Testis (tissue), 3 donors: ENCODE data around the gene KCTD5. TPM values are rescaled to one million over a fixed set of nuclear protein-coding genes. Genes with fewer than 3 reads are reported as not detected.
"Not testable (repeated sequence)": the region's sequence is repeated elsewhere in the genome, so short reads cannot be mapped to it uniquely, and the experiment has no call there.

Experiments used
- DNase-seq: peaks from one replicate; pipeline ENCODE4 v3.0.0-alpha.2; 2019
- H3K27ac ChIP-seq, 2 donors: fragments of 200-600 bp; sonication (generic); one replicate each; pipeline ENCODE4 v1.5.1; 2019
- H3K27me3 ChIP-seq: fragments of 200-600 bp; sonication (generic); one replicate; pipeline ENCODE4 v1.5.1; 2019
- H3K36me3 ChIP-seq: fragments of 200-600 bp; sonication (generic); one replicate; pipeline ENCODE4 v1.5.1; 2017; ENCODE audit warnings: low read depth; ENCODE audit errors: missing control alignments
- H3K4me1 ChIP-seq: fragments of 200-600 bp; sonication (generic); one replicate; pipeline ENCODE4 v1.5.1; 2019
- H3K4me3 ChIP-seq, 2 donors: fragments of 200-600 bp; sonication (generic); one replicate each; pipeline ENCODE4 v1.5.1; 2017 to 2019
- H3K9me3 ChIP-seq: fragments of 200-600 bp; sonication (generic); one replicate; pipeline ENCODE4 v1.5.1; 2017
- CTCF ChIP-seq, 3 experiments: fragments of 450-650 bp in 2 of 3; fragments of 200-600 bp in 1 of 3; sonication (generic) in 1 of 3; IDR thresholded peaks; one replicate each; pipeline ENCODE4 v1.5.1; 2016 to 2019; ENCODE audit warnings: antibody characterized with exemption in 3 of 3, mild to moderate bottlenecking in 2 of 3, moderate library complexity in 1 of 3
- POLR2A ChIP-seq: fragments of 450-650 bp; IDR thresholded peaks from one replicate; pipeline ENCODE4 v1.6.1; 2017; ENCODE audit warnings: antibody characterized with exemption, mild to moderate bottlenecking, moderate library complexity
- WGBS, 2 donors: methylation state at CpG; one replicate each; pipeline ENCODE4 v1.1.5; 2018; 5-methylcytosine and 5-hydroxymethylcytosine counted together
- intact Hi-C: fragments of 100-400 bp; cut with DNase I; formaldehyde crosslinking; loops from one replicate; pipeline ENCODE4 v1.15.1; 2023; ENCODE audit warnings: low total_unique reads
- polyA plus RNA-seq: library from polyadenylated mRNA; stranded (reverse); fragments of 350-450 nt; fragmentation: Illumina TruSeq; extraction: RNeasy Lipid Tissue Mini Kit (QIAGEN cat#74804); gene quantifications from one replicate; pipeline ENCODE4 v1.2.3, GENCODE V29; 2014; ENCODE audit warnings: low read depth, low replicate concordance; ENCODE audit not compliant: insufficient read depth
- total RNA-seq, 2 donors: library from RNA; depleted of rRNA; stranded (reverse); fragments of >200 nt; gene quantifications; one replicate each; pipeline ENCODE4 v1.2.3, GENCODE V29; 2016

KCTD5 gene
- total and polyA plus RNA-seq, 3 donors from 2014 or later, result 33.3 to 72.2 (median 63.9) TPM

GRCh38 chr16:2686912-2687507, 4.7 kb downstream of the KCTD5 start:
- 81 to 83% methylated on average over 20 of the region's 20 CpGs for WGBS, 2 donors
- Histone ChIP-seq H3K27ac (no peak overlapping the region), H3K4me1 (peaks cover 13% of the 10 kb centered on the region), H3K27me3 (no peaks in the 10 kb centered on the region), H3K4me3 (no peak overlapping the region), H3K36me3 (no peaks in the 10 kb centered on the region), H3K9me3 (no peaks in the 10 kb centered on the region)
- DNase-seq, result no peak
- TF ChIP-seq CTCF (IDR thresholded peaks at IDR 0.05) (no peak), POLR2A (no peak)
- intact Hi-C loops, result no loop called here

- no peaks in the 10 kb centered on the region for H3K36me3 ChIP-seq
Observed at GRCh38 chr16:2687531-2688308, 5.4 kb downstream of the KCTD5 start.

GRCh38 chr16:2689422-2689821, 7.1 kb downstream of the KCTD5 start:
- H3K4me3 ChIP-seq, H3K36me3 ChIP-seq, H3K27ac ChIP-seq, DNase-seq, intact Hi-C loops, H3K27me3 ChIP-seq, H3K9me3 ChIP-seq: not testable (repeated sequence)
- WGBS, 2 donors, result 42 to 84% methylated on average over 5 to 7 of the region's 13 CpGs
- peaks cover 23% of the 10 kb centered on the region for H3K4me1 ChIP-seq

More at GRCh38 chr16:2687531-2688308, 5.4 kb downstream of the KCTD5 start:
- no peaks in the 10 kb centered on the region for H3K9me3 ChIP-seq
- peaks cover 16% of the 10 kb centered on the region for H3K4me1 ChIP-seq
- intact Hi-C loops, result no loop called here
- H3K4me3 ChIP-seq, result no peak overlapping the region
- TF ChIP-seq POLR2A (no peak), CTCF (IDR thresholded peaks at IDR 0.05) (no peak)
- H3K27me3 ChIP-seq, result no peaks in the 10 kb centered on the region
- H3K27ac ChIP-seq, result no peak overlapping the region
- DNase-seq, result no peak
- WGBS, 2 donors, result 91 to 92% methylated on average over 16 to 19 of the region's 19 CpGs

- intact Hi-C loops, result no loop called here
- TF ChIP-seq POLR2A (no peak), CTCF (IDR thresholded peaks at IDR 0.05) (no peak)
- H3K27ac ChIP-seq, result no peak overlapping the region
- H3K4me1 ChIP-seq, result peaks cover 23% of the 10 kb centered on the region
- no peak for DNase-seq
- 85 to 86% methylated on average over 26 to 36 of the region's 36 CpGs for WGBS, 2 donors
- H3K36me3 ChIP-seq, result no peaks in the 10 kb centered on the region
- no peak overlapping the region for H3K4me3 ChIP-seq
- no peaks in the 10 kb centered on the region for H3K27me3 ChIP-seq
- H3K9me3 ChIP-seq, result no peaks in the 10 kb centered on the region
Observed at GRCh38 chr16:2689968-2690801, 7.9 kb downstream of the KCTD5 start.

GRCh38 chr16:2690852-2691251, 8.5 kb downstream of the KCTD5 start:
- DNase-seq, result no peak
- Histone ChIP-seq H3K9me3 (no peaks in the 10 kb centered on the region), H3K36me3 (no peaks in the 10 kb centered on the region), H3K27me3 (no peaks in the 10 kb centered on the region), H3K27ac (no peak overlapping the region), H3K4me1 (peaks cover 23% of the 10 kb centered on the region), H3K4me3 (no peak overlapping the region)
- intact Hi-C loops, result no loop called here
- 93 to 94% methylated on average over 11 of the region's 11 CpGs for WGBS, 2 donors
- TF ChIP-seq CTCF (IDR thresholded peaks at IDR 0.05), result no peak
- TF ChIP-seq POLR2A, result no peak
